ENCODE results near the gene YEATS2.

- TF ChIP-seq CTCF (IDR thresholded peaks at IDR 0.05) (no peak), POLR2AphosphoS5 (IDR thresholded peaks at IDR 0.05; ENCODE audit: insufficient read depth in 1 of 2, low read depth in 1 of 2) (no peak)
These were observed 1.8 kb upstream of the YEATS2 start for GRCh38 chr3:183695569-183696364.
